CD4-positive, alpha-beta T cell treated with Interleukin-10 for 1 hour (primary cell): ENCODE results near the gene ANO7.

Experiments
- DNase-seq: peaks from one replicate; pipeline ENCODE4 v3.0.0-alpha.2; 2020

Gene ANO7

DNA sequence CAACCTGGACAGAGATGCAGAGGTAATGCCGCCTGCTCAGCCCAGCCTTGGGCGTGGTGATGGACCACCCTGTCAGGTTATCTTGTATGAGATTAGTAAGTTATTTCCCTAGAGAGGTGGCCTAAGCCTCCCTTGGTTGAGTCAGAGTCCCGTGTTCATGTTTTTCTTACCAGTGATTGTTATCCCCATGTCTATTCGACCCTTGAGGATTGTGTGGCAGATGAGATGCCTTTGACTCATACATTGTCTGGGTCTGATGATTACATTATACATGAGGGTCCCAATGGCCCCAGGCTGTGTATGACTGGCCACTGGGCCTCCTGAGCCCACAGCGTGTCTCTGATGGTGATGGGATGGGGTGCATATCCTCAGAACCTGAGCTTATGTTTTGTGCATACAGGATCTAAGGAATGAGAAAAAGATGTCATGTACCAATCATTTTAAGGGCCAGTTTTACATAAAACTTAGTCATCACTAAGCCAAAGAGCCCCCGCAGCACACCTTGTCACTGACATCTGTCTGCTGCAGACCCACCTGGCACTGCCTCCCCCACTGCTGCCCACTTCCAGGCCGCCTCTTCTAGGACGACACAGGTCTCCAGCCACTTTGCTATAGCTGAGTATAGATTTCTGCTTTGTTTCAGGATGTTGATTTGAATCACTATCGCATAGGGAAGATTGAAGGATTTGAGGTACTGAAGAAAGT is 30.5 kb upstream of the ANO7 start:
- DNase-seq, result no peak

DNA sequence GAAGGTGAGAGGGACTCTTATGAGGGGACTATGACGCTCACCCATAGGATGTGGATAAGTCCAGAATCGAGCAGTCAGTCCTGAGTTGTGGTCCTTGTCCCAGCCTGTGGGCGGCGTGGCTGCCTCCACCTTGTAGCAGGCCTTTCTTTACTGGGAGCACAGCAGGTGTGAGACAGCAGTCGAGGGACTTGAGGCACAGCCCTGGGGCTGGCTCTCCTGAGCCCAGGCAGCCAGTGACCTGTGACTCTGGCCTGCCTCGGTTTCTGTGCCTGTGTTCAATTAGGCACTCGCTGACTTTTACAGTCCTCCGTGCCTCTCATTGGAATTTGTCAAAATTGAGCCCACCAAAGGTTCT is 30.0 kb upstream of the ANO7 start:
- DNase-seq, result no peak

DNA sequence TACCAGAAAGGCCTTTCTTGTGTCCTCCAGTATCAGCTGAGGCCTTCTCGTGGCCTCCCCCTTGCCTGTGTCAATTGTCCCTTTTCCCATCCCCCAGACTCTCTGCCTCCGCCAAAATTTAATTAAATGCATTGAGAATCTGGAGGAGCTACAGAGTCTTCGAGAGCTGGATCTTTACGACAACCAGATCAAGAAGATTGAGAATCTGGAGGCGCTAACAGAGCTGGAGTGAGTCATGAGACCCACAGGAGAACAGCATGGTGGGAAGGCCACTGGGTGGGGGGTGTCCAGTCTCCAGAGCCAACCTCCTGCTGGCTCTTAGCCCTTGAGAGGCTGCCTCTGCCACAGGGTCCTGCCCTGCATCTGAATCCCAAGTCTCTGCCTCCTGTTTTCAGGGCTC is 29.4 kb upstream of the ANO7 start:
- no peak for DNase-seq

DNA sequence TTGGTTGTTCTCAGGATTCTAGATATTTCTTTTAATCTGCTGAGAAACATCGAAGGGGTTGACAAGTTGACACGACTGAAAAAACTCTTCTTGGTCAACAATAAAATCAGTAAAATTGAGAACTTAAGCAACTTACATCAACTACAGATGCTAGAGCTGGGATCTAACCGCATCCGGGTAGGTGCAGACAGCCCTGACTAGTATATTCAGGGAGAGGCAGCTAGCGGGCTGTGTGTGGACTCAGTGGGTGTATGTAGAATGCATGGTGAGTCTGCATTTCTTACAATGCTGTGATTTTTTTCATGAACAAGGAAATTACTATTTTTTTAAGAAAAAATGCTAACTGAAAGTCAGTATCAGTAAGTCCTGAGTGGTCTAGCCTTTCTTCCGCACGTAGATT is 28.2 kb upstream of the ANO7 start:
- no peak for DNase-seq

DNA sequence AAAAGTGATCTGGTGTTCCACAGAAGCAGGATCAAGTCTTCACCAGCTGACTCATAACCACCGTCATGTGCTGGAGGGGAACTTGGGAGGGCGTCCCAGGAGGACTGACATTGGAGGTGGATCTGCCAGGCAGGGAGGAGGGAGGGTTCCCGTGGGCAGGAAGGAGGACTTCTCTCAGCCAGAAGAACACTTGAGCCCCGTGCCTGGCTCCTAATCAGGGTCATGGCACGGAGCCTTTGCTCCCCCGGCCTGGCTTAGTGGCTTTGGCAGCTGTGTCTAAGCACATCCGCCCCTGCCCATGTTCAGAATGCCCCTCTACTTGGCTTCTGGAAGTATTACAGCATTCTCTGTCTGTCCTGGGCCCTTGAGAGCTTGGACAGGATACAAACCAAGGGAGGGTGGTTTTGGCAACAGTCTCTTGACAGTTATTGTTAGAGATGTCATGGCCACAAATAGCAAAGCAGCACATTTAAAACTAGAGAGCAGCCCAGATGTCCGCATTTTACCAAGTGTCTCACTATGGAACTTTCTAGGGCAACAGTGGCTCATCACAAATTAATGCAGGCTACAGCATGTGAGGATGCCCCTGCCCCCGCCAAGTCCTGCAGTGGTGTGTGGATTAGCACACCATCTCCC is 26.7 kb upstream of the ANO7 start:
- DNase-seq, result no peak

DNA sequence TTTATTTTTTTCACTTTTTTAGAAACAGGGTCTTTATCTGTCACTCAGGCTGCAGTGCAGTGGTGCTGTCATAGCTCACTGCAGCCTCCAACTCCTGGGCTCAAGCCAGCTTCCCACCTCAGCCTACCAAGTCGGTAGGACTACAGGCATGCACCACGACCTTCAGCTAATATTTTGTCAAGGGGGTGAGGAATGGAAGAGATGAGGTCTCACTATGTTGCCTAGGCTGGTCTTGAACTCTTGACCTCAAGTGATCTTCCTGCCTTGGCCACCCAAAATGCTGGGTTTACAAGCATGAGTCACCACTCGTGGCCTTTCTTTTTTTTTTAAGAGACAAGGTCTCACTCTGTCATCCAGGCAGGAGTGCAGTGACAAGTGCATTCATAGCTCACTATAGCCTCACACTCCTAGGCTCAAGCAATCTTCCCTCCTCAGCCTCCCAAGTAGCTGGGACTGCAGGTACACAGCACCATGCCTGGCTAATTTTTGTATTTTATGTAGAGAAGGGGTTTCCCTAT is 24.8 kb upstream of the ANO7 start:
- DNase-seq, result no peak

DNA sequence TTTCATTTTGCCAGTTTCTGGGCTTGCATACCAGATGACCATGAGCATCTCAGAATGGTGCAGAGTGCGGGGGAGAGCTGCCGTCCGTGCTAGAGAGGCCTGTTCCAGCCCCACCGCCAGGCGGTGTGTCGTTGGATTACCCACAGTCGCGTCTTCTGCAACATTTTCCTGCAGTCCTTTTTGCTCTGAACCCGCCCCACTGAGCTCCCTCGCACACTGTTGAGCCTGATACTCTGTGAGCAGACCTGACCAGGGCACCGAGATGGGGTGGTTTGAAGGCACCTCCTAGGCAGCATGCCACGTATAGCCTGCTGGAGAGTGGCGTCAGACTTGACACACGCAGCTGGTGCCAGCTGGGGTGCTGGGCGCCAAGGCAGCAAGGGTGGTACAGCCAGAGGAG is 20.1 kb upstream of the ANO7 start:
- DNase-seq, result no peak

DNA sequence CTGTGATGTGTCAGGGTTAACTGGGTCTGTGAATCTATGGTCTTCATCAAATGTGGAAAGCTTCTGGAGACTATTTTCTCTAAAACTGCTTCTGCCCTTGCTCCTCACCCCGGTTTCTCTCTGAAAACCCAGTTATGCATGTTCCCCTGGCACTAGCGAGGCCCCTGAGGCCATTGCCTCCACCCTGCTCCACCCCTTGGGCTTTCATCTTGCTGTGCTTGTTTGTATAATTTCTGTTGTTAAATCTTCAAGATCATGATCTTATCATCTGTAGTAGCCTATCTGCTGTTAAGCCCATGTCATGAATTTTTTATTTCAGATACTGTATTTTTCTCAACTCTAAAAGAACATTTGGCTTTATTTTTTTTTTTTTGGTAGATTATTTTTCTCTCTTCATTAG is 14.9 kb upstream of the ANO7 start:
- DNase-seq, result no peak

DNA sequence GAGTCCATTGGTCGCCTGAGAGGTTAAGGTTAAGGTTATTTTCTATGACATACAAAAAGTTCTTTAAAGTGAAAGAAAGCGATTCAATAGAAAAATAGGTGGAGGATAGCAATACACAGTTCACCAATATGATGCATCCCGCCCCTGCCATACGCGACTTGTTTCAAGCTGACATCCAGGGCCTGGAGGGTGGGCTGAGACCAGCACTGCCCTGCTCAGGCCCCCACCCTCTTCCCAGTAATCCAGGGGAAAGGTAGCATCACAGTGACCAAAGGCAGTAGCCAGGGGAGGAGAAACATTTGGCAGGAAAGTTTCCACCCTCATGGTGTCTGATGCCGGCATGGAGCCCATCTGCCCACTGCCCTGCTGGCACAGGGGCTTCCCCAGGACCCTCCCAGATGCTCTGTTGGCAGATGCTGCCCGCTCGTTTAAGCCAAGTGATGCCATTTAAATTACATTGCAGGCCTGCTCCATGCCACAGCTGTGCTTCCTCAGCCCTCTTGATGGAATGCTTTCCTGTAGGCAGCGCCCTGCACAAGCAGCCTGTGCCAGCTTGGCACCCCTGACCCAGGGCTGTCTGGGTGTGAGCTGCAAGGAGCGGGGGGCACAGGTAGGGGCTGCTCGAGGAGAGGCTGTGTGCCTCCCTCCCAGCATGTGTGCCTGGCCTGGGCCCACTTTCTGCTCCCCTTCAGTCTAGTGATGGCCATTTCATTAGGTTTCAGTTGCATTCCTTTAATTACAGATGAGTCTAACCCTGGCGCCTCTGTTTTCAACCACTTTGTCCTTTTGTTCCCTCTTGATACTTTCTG is 10.7 kb upstream of the ANO7 start:
- no peak for DNase-seq

DNA sequence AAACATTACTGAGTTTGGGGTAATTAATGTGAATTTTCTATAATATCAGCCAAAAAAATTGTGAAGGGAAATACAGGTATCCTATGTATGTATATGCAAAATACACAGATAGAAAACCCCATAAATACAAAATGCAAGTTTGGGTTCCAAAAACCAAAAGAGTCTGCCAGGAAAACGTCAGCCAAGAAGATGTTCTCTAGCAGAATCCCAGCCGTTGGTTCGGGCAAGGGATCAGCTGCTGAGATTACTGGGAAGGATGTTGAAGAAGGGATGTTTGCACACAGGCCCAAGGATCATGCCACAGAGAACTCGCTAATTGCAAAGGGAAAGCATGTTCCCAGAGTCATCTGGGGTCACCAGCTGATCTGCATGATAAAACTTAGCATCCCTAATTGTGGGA is 9.5 kb upstream of the ANO7 start:
- no peak for DNase-seq

DNA sequence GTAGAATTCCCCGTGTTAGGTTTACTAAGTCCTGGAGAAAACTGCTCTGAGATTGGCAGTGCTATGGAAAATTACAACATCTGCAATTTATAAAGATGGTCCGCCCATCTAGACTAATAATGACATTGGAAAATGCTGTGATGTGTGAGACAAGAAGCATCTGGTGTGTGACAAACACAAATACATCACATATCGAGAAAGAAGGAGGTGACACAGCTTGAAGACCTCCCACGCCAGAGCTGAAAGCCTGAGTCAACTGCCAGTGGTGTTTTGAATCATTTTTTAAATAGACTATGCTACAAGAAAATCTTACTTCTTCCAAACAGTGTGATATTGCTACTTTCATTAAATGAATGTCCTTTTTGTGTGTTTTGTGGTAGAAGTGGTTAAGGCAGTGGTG is 8.6 kb upstream of the ANO7 start:
- DNase-seq, result no peak

DNA sequence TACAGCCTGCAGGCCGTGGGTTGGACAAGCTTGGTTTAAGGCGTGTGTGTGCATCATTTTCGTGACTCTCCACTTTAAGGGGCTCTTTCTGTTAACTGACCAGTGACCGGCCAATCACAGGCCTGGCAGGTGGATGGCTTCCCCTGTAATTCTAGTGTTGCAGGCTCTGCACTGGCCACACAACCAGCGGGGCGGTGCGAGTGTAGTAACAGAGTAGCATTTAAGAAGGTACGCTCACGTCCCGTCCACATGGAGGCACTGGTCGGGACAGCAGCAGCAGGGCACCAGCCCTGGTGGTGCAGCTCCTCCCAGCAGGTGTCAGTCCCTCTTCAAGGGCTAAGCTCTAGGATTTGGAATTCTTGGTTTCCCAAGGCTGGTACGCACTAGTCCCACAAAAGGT is 8.0 kb upstream of the ANO7 start:
- no peak for DNase-seq

DNA sequence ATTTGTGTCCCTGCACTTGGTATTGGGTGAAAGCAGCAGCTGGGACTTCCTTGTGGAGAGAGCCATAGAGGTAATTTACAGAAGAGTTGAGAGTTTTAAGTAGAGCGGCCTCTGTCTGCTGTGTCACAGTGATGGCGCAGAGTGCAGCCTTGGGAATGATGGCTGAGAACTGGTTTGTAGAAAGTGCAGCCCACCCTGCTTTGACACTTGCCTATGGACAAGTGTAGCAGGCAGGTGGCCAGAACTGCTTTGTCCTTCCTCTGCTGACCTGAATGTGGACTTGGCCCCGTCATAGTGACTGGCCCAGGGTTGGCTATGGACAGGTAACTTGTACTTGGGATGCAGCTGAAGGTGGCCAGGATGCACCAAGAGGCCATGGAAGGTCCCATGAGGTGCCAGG is 6.4 kb upstream of the ANO7 start:
- no peak for DNase-seq

DNA sequence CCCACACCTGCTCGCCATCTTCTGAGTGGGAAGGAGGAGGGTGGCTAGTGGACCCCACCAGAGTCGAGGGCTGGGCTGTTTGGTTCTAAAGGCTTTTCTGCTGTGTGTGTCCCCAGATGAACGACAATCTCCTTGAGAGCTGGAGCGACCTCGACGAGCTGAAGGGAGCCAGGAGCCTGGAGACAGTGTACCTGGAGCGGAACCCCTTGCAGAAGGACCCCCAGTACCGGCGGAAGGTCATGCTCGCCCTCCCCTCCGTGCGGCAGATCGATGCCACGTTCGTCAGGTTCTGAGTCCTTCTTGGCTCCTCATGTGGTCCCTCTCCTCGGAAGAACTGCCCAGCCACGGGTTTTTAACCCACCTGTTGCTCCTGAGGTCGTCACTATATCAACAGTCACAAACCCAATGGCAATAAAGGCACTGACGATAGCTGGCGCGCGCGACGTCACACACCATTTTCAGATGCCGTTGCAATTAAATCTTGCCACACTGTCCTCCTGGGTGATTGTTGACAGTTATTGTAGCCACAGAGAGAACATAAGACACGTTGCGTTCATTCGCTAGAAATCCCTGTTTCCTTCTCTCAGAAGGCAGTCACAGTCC is 5.8 kb upstream of the ANO7 start:
- no peak for DNase-seq

DNA sequence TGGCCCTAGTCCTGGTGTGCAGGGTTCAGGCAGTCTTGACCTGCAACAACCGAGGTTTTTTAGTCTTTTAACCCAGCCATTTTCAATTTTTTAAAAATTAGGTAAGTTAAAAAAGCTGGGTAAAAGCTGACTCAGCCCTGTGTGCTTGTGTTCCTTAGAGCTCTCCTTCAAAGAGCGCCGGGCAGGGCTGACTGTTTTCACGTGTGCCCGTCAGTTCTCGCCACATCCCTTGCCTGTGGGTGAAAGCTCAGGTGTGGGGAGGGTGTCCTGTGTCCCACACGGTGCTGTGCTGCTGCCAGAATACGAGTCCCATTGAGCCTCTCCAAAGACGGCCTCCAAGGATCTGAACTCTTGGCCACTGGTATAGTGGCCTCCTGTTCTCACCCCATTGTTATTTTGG is 5.3 kb upstream of the ANO7 start:
- DNase-seq, result no peak

DNA sequence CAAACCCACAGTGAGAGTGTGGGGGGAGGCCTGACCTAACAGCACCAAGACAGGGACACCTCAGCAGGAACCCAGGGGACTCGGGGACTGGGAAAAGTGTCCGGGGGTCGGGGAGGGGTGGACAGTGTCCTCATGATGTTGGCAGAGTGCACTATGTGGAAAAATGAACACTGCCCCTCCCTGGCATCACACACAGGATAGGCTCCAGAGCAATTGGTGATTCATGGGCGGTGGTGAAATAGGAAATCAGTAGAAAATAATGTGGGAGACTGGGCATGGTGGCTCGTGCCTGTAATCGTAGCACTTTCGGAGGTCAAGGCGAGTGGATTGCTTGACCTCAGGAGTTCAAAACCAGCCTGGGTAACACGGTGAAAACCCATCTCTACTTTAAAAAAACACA is 3.6 kb upstream of the ANO7 start:
- DNase-seq, result no peak

DNA sequence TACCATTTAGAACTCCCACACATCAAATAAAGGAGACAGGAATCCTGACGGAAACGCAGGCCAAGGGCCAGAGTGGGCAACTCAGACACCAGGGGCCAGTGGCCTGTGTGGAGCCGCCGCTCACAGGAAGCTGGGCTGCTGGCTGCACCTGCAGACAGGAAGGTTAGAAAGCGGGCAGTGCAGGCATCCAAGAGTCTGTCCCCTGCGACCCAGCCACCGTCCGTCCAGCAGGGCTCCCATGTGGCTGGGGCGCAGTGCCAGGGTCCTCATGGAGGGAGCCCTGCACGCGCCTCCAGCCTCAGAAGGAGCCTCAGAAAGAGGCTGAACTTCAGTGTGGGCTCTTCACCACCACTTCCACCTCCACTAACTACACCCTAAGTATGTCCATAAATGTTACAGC is 2.5 kb upstream of the ANO7 start:
- DNase-seq, result no peak

DNA sequence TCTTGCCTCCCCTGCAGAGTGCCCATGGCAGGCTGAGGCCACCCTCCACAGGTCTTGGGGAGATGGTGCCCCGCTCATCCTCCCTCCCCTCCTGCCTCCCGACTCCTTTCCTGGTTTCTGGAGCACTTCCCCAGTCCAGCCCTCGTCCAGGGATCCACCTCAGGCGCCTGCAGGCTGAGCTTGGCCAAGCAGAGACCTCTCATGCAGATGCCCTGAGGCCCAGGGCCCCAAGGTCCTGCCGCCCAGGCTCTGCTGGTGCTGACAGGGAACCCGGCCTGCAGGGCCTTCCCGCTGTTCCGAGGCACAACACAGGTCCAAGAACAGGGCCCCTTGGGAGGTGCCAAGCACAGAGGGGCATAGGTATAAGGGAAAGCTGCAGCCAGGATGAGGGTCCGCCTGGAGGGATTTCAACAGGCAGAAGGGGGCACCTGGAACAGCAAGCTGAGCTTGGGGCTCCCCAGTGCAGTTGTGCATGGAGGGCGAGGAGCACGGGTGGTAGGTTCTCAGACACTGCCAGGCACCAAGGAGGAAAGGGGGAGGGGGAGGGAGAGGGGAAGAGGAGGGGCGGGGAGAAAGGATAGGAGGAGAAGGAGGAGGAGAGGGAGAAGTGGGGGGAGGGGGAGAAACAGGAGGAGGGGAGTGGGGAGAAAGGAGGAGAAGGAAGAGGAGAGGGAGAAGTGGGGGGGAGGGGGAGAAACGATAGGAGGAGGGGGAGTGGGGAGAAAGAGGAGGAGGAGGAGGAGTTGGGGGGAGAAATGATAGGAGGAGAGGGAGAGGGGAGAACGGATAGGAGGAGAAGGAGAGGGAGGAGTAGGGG is 1.2 kb upstream of the ANO7 start:
- no peak for DNase-seq

DNA sequence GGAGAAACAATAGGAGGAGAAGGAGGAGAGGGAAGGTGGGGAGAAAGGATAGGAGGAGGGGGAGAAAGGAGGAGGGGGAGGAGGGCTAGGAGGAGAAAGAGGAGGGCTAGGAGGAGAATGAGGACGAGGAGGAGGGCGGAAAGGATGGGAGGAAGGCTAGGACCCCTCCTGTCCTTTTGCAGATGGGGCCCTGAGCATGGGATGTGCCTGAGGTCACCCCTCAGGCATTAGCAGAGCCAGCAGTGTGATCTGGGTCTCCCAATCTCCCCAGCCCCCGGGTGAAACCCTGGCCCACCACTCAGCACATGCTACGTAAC is 601 bp upstream of the ANO7 start:
- DNase-seq, result no peak

DNA sequence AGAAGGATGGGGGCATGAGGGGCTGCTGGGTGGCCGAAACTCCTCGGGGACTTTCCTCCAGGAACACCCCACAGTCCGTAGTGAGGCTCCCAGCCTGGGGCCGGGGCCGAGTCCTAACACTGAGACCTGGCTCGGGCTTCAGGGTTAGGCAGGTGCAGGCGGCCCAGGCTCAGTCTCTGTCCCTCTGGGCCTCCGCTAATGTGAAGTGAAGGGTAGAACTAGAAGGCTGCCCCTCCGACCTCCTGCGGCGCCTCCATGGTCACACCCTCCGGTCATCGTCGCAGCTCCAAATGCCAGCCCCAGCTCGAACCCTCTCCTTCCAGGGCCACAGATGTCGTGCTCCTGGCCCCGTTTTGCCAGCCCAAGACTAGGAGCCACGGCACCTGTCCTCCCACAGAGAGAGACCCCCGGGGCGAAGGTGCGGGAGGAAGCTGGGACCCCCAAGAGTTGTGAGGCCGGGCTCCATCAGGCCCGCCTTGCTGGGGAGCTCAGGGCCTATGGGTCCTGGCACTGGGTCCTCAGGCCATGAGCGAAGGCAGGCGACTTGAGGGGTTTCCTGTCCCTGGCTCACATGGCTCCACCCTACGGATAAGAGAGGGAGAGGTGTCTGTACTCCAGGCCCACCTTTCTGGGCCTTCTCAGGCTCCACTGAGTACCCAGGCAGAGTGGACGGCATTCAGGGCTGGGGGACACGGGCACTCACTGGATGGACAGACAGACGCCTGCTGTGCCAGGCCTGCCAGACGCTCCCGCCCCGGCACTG is 797 bp downstream of the ANO7 start:
- no peak for DNase-seq

DNA sequence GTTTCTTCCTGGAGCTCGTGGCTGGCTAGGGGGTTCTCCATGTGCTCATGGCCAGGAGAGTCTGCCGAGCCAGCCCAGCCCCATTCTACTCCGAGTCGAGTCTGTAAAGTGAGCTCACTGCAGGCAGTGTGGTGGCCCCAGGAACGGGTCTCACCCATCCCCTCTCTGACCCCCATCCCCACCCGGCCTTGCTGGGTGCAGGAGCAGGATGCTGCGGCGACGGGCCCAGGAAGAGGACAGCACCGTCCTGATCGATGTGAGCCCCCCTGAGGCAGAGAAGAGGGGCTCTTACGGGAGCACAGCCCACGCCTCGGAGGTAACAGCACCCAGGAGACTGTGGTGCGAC is 1.4 kb downstream of the ANO7 start:
- no peak for DNase-seq

DNA sequence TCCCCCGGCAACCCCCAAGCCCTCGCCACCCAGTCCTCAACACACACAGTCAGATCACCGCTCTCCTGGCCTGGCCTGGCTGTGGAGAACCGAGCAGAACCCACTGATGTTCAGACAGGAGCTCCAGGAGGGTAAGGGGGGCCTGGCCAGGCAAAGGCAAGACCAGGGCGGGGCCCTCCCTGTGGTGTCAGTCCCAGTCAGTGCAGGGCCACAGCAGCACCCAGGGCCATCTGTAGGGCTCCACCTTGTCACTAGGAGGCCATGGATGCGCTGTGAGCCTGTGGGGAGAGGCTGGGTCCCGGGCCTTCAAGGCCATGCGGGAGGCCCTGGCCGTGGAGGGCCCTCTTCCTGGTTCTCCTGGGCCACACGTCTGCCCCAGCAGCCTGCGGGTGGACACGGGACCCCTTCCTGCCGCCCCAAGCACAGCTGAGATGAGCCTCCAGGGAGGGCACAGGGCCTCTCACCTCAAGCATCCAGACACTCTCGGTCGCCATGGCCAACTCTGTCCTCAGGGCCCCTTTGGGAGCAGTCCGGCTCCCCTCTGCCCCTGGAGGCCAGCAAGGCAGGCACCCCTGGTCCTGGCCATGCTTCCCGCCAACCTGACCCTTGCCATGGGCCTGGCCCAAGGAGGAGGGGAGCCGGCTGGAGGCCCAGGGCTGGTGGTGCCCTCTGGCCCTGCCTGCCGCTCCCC is 2.0 kb downstream of the ANO7 start:
- no peak for DNase-seq
